HepG2 (cell line): ENCODE data around the gene RASSF4. TPM values are rescaled to one million over a fixed set of nuclear protein-coding genes. Genes with fewer than 3 reads are reported as not detected.

Source experiments
- ATAC-seq: fragments of 200-7000 bp; cut with Tn5 transposase; 3 replicates; pipeline ENCODE4 v1.9.1; 2020; ENCODE audit warnings: mild to moderate bottlenecking, moderate library complexity
- BruUV-seq: library from RNA; stranded (reverse); fragments of 400-500 nt; replicated peaks from 2 replicates; lab custom pipeline; 2021; lab: Mats Ljungman, UMichigan
- CTCF ChIA-PET: fragments of 300-600 bp; formaldehyde crosslinking; extraction: SDS; loops from one replicate; lab custom pipeline; 2021; ENCODE audit warnings: low total read pairs, inconsistent platforms, low intra/inter-chr PET ratio; lab: Yijun Ruan, JAX
- POLR2A ChIA-PET: fragments of 350-600 bp; sonication (Branson Sonifier 250); formaldehyde crosslinking; loops from one replicate; lab custom pipeline; 2020; ENCODE audit warnings: antibody characterized with exemption, inconsistent platforms; lab: Yijun Ruan, JAX
- DNase-seq: peaks from one replicate; pipeline ENCODE4 v3.0.0-alpha.2; 2015; ENCODE audit warnings: low spot score
- FAIRE-seq: peaks from 3 replicates; lab custom pipeline; 2011; peaks lifted over from hg19 to GRCh38; lab: Jason Lieb, UNC
- H2AFZ ChIP-seq: one replicate; pipeline ENCODE4 v1.6.1; 2011; ENCODE audit warnings: low read length, inconsistent platforms
- H3K27ac ChIP-seq: fragments of 300-600 bp; 3 replicates; pipeline ENCODE4 v1.8.0; 2011; ENCODE audit warnings: mixed run types, mild to moderate bottlenecking, mixed read lengths, low read length, inconsistent platforms; ENCODE audit not compliant: insufficient read depth; ENCODE audit errors: extremely low read length
- H3K27me3 ChIP-seq, 2 experiments: fragments of 200-600 bp in 1 of 2; 2 replicates in 1 of 2; 3 replicates in 1 of 2; pipeline versions ENCODE4 v1.6.0 to v1.8.0; 2011; ENCODE audit warnings: low read length in 2 of 2, mild to moderate bottlenecking in 2 of 2, moderate library complexity in 2 of 2, inconsistent platforms in 1 of 2; ENCODE audit not compliant: insufficient read depth in 2 of 2, control insufficient read depth in 1 of 2
- H3K36me3 ChIP-seq, 2 experiments: fragments of 200-600 bp in 1 of 2; replicated peaks in 1 of 2; 2 replicates in 1 of 2; 3 replicates in 1 of 2; pipeline versions ENCODE4 v1.5.1 to v1.8.0; 2011; ENCODE audit warnings: low read length in 2 of 2, inconsistent platforms in 1 of 2; ENCODE audit not compliant: insufficient read depth in 2 of 2, control insufficient read depth in 1 of 2
- H3K4me1 ChIP-seq: 2 replicates; pipeline ENCODE4 v1.5.1; 2012; ENCODE audit warnings: low read length, inconsistent platforms; ENCODE audit not compliant: insufficient read depth
- H3K4me2 ChIP-seq: 2 replicates; pipeline ENCODE4 v1.6.0; 2011; ENCODE audit warnings: low read depth, low read length, inconsistent platforms
- H3K4me3 ChIP-seq, 3 experiments: fragments of 200-600 bp in 1 of 3; sonication (generic), shearing (Covaris generic) in 1 of 3; replicated peaks in 1 of 3; 2 replicates each; pipeline ENCODE4 v1.5.1; 2011 to 2016; ENCODE audit warnings: low read length in 3 of 3, inconsistent platforms in 2 of 3, low read depth in 2 of 3, mild to moderate bottlenecking in 2 of 3, control low read depth in 1 of 3, mixed read lengths in 1 of 3; ENCODE audit not compliant: insufficient read depth in 1 of 3
- H3K79me2 ChIP-seq: one replicate; pipeline ENCODE4 v1.6.1; 2011; ENCODE audit warnings: low read length, inconsistent platforms; ENCODE audit not compliant: insufficient read depth
- H3K9ac ChIP-seq: 2 replicates; pipeline ENCODE4 v1.6.0; 2011; ENCODE audit warnings: mild to moderate bottlenecking, low read depth, low read length, inconsistent platforms; ENCODE audit not compliant: insufficient read depth
- H3K9me3 ChIP-seq: 2 replicates; pipeline ENCODE4 v1.5.1; 2012; ENCODE audit warnings: mild to moderate bottlenecking, low read length
- H4K20me1 ChIP-seq: 2 replicates; pipeline ENCODE4 v1.6.0; 2011; ENCODE audit warnings: inconsistent platforms, mild to moderate bottlenecking, low read length, moderate library complexity; ENCODE audit not compliant: insufficient read depth
- HMGXB3 ChIP-seq: sonication (generic); formaldehyde crosslinking; IDR thresholded peaks from 2 replicates; pipeline ENCODE4 v1.4.0; 2020; ENCODE audit warnings: missing genetic modification reagents, borderline replicate concordance
- PRDM15 ChIP-seq: sonication (generic); formaldehyde crosslinking; IDR thresholded peaks from 2 replicates; pipeline ENCODE4 v1.4.0; 2020; ENCODE audit warnings: missing genetic modification reagents
- REL ChIP-seq: sonication (generic); formaldehyde crosslinking; conservative IDR thresholded peaks from 2 replicates; pipeline ENCODE4 v1.8.0; 2022; ENCODE audit warnings: mild to moderate bottlenecking, missing genetic modification reagents, moderate library complexity
- U2AF1 ChIP-seq: fragments of 200-400 bp; formaldehyde crosslinking; optimal IDR thresholded peaks from 2 replicates; pipeline ENCODE3; 2017; ENCODE audit warnings: mild to moderate bottlenecking, low read depth, low read length
- ZMYM3 ChIP-seq: sonication (generic); formaldehyde crosslinking; IDR thresholded peaks from 2 replicates; pipeline ENCODE4 v1.5.1; 2020; ENCODE audit warnings: mild to moderate bottlenecking, missing genetic modification reagents
- ZNF33A ChIP-seq: sonication (generic); formaldehyde crosslinking; IDR thresholded peaks from 2 replicates; pipeline ENCODE4 v1.5.1; 2020; ENCODE audit warnings: missing genetic modification reagents, mild to moderate bottlenecking, moderate library complexity, borderline replicate concordance
- ZNF512B ChIP-seq: sonication (generic); formaldehyde crosslinking; IDR thresholded peaks from 2 replicates; pipeline ENCODE4 v1.5.1; 2020; ENCODE audit warnings: missing genetic modification reagents, mild to moderate bottlenecking, borderline replicate concordance
- ZNF713 ChIP-seq: sonication (generic); formaldehyde crosslinking; IDR thresholded peaks from 2 replicates; pipeline ENCODE4 v1.4.0; 2020; ENCODE audit warnings: mild to moderate bottlenecking, missing genetic modification reagents
- WGBS: methylation state at CpG from one replicate; pipeline ENCODE4 v1.1.6; 2017; ENCODE audit warnings: low lambda C conversion rate; 5-methylcytosine and 5-hydroxymethylcytosine counted together
- in situ Hi-C: cut with HindIII; loops from 2 replicates; pipeline ENCODE4 v1.10.0; 2017; ENCODE audit warnings: low pct_unique_long_range_greater_than_20kb; ENCODE audit not compliant: extremely low pct_ligation_motif_present
- intact Hi-C: fragments of 100-400 bp; cut with micrococcal nuclease; formaldehyde crosslinking; loops from one replicate; pipeline ENCODE4 v1.10.0; 2022; ENCODE audit not compliant: unreplicated experiment
- polyA plus RNA-seq, 8 experiments: library from polyadenylated mRNA; depleted of rRNA in 3 of 8; stranded (reverse) in 7 of 8; unstranded in 1 of 8; fragments of >200 nt; fragmentation: Illumina TruSeq in 4 of 8; extraction: Trizol in 4 of 8; gene quantifications; 2 replicates each; pipeline versions ENCODE4 v1.2.1 to v1.2.3, GENCODE V29; 2011 to 2016; ENCODE audit warnings: low read depth in 4 of 8, missing spikeins in 1 of 8, mixed read lengths in 1 of 8; ENCODE audit not compliant: insufficient read depth in 1 of 8
- total RNA-seq, 5 experiments: library from RNA; depleted of rRNA; stranded (reverse); fragments of >200 nt; fragmentation: Illumina TruSeq; extraction: Trizol; gene quantifications; 2 replicates each; pipeline ENCODE4 v1.2.3, GENCODE V29; 2016; ENCODE audit warnings: low read depth in 1 of 5

The RASSF4 gene
- total and polyA plus RNA-seq, 2 of the 13 experiments (the other 11 are each of a cell fraction or from before 2014, with no cell fraction given) = 34.0 to 51.7 TPM

- Histone ChIP-seq H3K27ac (no peak overlapping the region), H3K4me3 (no peak overlapping the region), H2AFZ (no peak overlapping the region), H3K36me3 (no peaks in the 10 kb centered on the region), H3K9ac (no peak overlapping the region), H3K79me2 (no peaks in the 10 kb centered on the region), H3K27me3 (peaks cover 3 to 5% of the 10 kb centered on the region in 2 experiments; a peak in 2 of 5 replicates), H3K4me2 (no peak overlapping the region), H3K9me3 (no peaks in the 10 kb centered on the region; the same call in 1 of the 2 replicates), H4K20me1 (no peaks in the 10 kb centered on the region), H3K4me1 (peaks cover 21% of the 10 kb centered on the region)
- WGBS = 17% methylated on average over 1 of the region's 3 CpGs
- DNase-seq (no peak), FAIRE-seq (no peak), ATAC-seq (no peak)
- ChIA-PET CTCF (no interaction called here), POLR2A (no interaction called here)
- intact Hi-C loops (no loop called here), in situ Hi-C loops (no loop called here)
- TF ChIP-seq ZNF512B (CRISPR knock-in tag) (no peak), REL (CRISPR knock-in tag) (no peak), PRDM15 (CRISPR knock-in tag) (no peak), HMGXB3 (CRISPR knock-in tag) (no peak), ZNF33A (no peak), ZNF713 (CRISPR knock-in tag) (no peak), U2AF1 (no peak), ZMYM3 (CRISPR knock-in tag) (no peak)
- BruUV-seq = no TSS peak
Observed at GRCh38 chr10:44921506-44921905, 38.1 kb upstream of the RASSF4 start.
